ENCODE results near the gene GNPDA2.

GNPDA2 gene

DNA sequence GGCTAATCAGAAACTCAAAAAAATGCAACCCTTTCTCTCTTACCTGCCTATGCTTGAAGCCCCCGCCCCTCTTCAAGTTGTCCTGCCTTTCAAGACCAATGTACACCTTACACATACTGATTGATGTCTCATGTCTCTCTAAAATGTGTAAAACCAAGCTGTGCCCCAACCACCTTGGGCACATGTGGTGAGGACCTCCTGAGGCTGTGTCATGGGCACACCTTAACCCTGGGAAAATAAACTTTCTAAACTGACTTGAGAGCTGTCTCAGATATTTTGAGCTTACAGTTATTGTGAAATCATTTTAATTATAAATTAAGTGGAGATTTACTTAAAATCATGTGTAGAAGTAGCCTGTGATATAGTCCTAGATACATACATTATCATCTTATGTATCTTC is 25.9 kb downstream of the GNPDA2 start:
- Histone ChIP-seq H3K79me2 (ENCODE audit: insufficient read depth, low read depth) (no peaks in the 10 kb centered on the region), H3K36me3 (ENCODE audit: insufficient read depth) (no peaks in the 10 kb centered on the region; the same call in 1 of the 2 replicates), H3K4me1 (ENCODE audit: low read depth, poor library complexity, severe bottlenecking) (no peaks in the 10 kb centered on the region), H4K20me1 (ENCODE audit: insufficient read depth) (no peaks in the 10 kb centered on the region), H2AFZ (ENCODE audit: low read depth) (no peak overlapping the region), H3K4me3 (IDR thresholded peaks at IDR 0.05; ENCODE audit: insufficient read depth, low read depth, low read length) (no peak overlapping the region), H3K9ac (no peak overlapping the region), H3K4me2 (no peak overlapping the region), H3K27ac (no peak overlapping the region), H3K27me3 (ENCODE audit: insufficient read depth, low read depth) (no peaks in the 10 kb centered on the region)
- TF ChIP-seq, protein P1, sequence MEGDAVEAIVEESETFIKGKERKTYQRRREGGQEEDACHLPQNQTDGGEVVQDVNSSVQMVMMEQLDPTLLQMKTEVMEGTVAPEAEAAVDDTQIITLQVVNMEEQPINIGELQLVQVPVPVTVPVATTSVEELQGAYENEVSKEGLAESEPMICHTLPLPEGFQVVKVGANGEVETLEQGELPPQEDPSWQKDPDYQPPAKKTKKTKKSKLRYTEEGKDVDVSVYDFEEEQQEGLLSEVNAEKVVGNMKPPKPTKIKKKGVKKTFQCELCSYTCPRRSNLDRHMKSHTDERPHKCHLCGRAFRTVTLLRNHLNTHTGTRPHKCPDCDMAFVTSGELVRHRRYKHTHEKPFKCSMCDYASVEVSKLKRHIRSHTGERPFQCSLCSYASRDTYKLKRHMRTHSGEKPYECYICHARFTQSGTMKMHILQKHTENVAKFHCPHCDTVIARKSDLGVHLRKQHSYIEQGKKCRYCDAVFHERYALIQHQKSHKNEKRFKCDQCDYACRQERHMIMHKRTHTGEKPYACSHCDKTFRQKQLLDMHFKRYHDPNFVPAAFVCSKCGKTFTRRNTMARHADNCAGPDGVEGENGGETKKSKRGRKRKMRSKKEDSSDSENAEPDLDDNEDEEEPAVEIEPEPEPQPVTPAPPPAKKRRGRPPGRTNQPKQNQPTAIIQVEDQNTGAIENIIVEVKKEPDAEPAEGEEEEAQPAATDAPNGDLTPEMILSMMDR (conservative IDR thresholded peaks at IDR 0.05; ENCODE audit: low read depth, low read length): no peak

DNA sequence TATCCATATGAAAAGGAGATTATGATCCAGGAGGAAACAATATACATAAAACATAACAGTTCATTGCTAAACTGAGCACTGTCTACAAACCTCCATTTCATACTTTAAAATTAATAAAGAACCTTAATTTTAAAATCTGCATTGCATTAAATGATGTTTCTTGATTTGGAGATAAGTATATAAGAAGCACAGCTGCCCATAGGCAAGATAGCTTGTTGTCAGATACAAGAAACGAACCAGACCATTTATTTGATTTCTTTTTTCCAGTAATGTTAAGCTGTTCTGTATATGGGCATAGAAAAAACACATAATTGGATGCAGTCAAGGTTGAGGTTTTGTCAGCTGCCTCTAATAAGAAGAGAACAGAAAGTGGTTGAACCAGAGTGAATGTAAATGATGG is 41.7 kb downstream of the GNPDA2 start:
- TF ChIP-seq, protein P1 (conservative IDR thresholded peaks at IDR 0.05; ENCODE audit: low read depth, low read length): no peak
- Histone ChIP-seq H3K79me2 (ENCODE audit: insufficient read depth, low read depth) (peaks cover 20% of the 10 kb centered on the region; the same call in 1 of the 2 replicates), H3K4me2 (no peak overlapping the region; the same call in 1 of the 2 replicates), H3K4me1 (ENCODE audit: low read depth, poor library complexity, severe bottlenecking) (peaks cover 75% of the 10 kb centered on the region), H3K27me3 (ENCODE audit: insufficient read depth, low read depth) (no peaks in the 10 kb centered on the region), H4K20me1 (ENCODE audit: insufficient read depth) (no peaks in the 10 kb centered on the region), H3K4me3 (IDR thresholded peaks at IDR 0.05; ENCODE audit: insufficient read depth, low read depth, low read length) (no peak overlapping the region), H2AFZ (ENCODE audit: low read depth) (no peak overlapping the region), H3K36me3 (ENCODE audit: insufficient read depth) (no peaks in the 10 kb centered on the region), H3K27ac (no peak overlapping the region), H3K9ac (no peak overlapping the region)

DNA sequence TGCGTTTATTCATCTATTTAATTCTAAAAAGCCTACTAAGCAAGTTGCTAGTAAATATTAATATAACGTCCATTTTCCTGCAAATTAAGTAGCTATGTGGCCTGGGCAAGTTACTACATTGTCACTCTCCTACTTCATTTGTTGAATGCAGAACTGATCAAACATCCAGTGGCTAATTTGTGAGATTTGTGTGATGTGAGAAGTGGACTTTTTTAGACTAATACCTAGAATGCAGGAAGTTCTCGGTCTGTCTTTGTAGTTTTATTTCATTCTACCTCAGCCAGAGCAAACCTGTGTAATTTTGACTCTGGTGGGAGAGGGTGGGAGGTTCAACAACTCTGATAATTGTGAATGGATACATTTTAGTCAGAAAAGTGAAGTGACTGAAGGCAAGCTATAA is 47.3 kb downstream of the GNPDA2 start:
- Histone ChIP-seq H2AFZ (ENCODE audit: low read depth) (peak overlapping the region; percentile 93), H4K20me1 (ENCODE audit: insufficient read depth) (no peaks in the 10 kb centered on the region), H3K4me2 (peak overlapping the region; percentile 51), H3K27ac (peak overlapping the region; percentile 91), H3K36me3 (ENCODE audit: insufficient read depth) (no peaks in the 10 kb centered on the region), H3K27me3 (ENCODE audit: insufficient read depth, low read depth) (no peaks in the 10 kb centered on the region), H3K4me1 (ENCODE audit: low read depth, poor library complexity, severe bottlenecking) (peaks cover 43% of the 10 kb centered on the region), H3K4me3 (IDR thresholded peaks at IDR 0.05; ENCODE audit: insufficient read depth, low read depth, low read length) (peak overlapping the region; percentile 77), H3K9ac (peak overlapping the region; percentile 96), H3K79me2 (ENCODE audit: insufficient read depth, low read depth) (peaks cover 31% of the 10 kb centered on the region; the same call in 1 of the 2 replicates)
- TF ChIP-seq, protein P1 (conservative IDR thresholded peaks at IDR 0.05; ENCODE audit: low read depth, low read length): no peak

DNA sequence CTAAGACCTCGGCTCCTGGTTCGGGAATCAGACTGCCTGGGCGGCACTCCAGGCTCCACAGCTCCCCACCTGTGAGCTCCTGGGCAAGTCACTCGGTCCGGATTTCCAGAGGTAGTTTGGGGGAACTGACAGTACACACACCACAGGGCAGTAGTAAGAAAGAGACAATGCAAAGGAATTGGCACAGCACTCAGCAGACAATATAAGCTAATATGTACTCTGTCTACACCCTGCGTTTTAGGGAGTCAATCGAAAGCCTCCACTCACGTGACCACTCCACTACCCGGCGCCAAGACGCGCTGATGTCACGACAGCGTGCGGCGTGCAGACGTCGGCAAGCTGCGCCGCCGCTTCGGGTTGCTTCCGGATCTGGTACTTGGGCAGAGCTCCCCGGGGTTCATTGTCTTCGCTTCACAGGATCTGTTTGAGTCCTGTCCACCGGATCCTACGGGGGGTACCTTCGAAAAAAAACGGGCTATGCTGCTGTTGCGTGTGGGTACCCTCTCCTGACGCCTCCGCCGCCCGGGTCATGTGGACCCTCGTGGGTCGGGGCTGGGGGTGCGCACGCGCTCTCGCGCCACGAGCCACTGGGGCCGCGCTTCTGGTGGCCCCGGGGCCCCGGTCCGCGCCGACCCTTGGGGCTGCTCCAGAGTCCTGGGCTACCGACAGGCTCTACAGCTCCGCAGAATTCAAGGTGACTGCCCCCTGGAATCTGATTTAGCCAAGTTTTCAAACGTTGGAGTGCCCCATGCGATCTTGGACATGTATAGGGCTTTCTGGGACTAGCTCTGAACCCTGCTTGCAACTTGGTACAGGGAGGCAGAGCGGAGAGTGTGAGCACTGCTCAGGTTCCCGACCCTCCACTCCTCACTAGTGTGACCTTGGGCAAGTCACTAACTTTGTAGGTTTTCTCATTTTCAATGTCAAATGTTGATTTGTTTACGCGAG is 48.0 kb downstream of the GNPDA2 start, which contains the start of gene GUF1:
Gene GUF1, plus strand, starts transcription at position 327 of the 948 bp plus-strand sequence. Its CDS starts 203 bp downstream, at position 530.
- no peaks in the 10 kb centered on the region for H3K36me3 ChIP-seq (ENCODE audit: insufficient read depth)
- H3K27ac ChIP-seq: peak within 1 kb of the TSS; percentile 91
- H4K20me1 ChIP-seq (ENCODE audit: insufficient read depth): no peaks in the 10 kb centered on the region
- peak within 1 kb of the TSS; percentile 84 for H3K4me2 ChIP-seq
- peak within 1 kb of the TSS; percentile 77 for H3K4me3 ChIP-seq (IDR thresholded peaks at IDR 0.05; ENCODE audit: insufficient read depth, low read depth, low read length)
- H3K9ac ChIP-seq: peak within 1 kb of the TSS; percentile 96
- H3K79me2 ChIP-seq (ENCODE audit: insufficient read depth, low read depth): peaks cover 31% of the 10 kb centered on the region; the same call in 1 of the 2 replicates
- H3K27me3 ChIP-seq (ENCODE audit: insufficient read depth, low read depth): no peaks in the 10 kb centered on the region
- TF ChIP-seq, protein P1 (conservative IDR thresholded peaks at IDR 0.05; ENCODE audit: low read depth, low read length): no peak
- peaks cover 36% of the 10 kb centered on the region for H3K4me1 ChIP-seq (ENCODE audit: low read depth, poor library complexity, severe bottlenecking)
- H2AFZ ChIP-seq (ENCODE audit: low read depth): peak within 1 kb of the TSS; percentile 93

Measured in KMS-11 (cell line).